ENCODE data around the gene KMT2A. TPM values are rescaled to one million over a fixed set of nuclear protein-coding genes. Genes with fewer than 3 reads are reported as not detected.

KMT2A gene
- total and polyA plus RNA-seq, 2 donors (not counting 3 experiments of a cell fraction or from before 2014, with no cell fraction given) = 23.5 to 63.9 TPM

DNA sequence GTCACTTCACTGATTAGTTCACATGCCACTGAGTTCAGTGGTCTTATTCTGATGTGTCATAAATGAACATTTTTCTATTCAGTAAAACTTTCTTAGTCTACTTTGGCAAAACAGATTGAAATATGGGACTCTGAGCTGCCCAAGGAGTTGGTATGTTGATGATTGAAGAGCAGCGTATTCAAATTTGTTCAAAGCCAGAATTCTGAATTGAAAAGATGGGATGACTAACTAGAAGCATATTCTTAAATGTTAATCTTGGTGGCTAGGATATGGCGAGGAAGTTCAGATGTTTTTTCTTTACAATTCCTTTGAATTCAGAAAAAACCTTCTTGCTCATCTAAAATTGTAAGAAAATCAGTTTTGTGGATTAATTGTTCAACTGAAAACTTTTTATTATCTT is 34.7 kb downstream of the KMT2A start:
- Histone ChIP-seq H3K4me2 (ENCODE audit: insufficient read depth, low read length) (no peak overlapping the region), H3K27me3 (ENCODE audit: control insufficient read depth in 2 of 2, insufficient read depth in 2 of 2, low read length in 2 of 2) (no peaks in the 10 kb centered on the region), H3K4me3 (replicated peaks in 1 of 3; ENCODE audit: insufficient read depth in 1 of 3, low read depth in 1 of 3, low read length in 3 of 3) (no peak overlapping the region), H4K20me1 (replicated peaks; ENCODE audit: control insufficient read depth, extremely low read depth, insufficient read depth, low read length) (no peaks in the 10 kb centered on the region), H3K4me1 (ENCODE audit: control insufficient read depth, extremely low read depth, insufficient read depth, low read length) (no peaks in the 10 kb centered on the region), H3K79me2 (ENCODE audit: control insufficient read depth, insufficient read depth, low read length) (peaks cover 9% of the 10 kb centered on the region), H3K36me3 (ENCODE audit: control insufficient read depth in 2 of 2, extremely low read depth in 1 of 2, insufficient read depth in 2 of 2, low read length in 2 of 2) (peaks cover 9 to 10% of the 10 kb centered on the region in 2 experiments), H3K27ac (ENCODE audit: insufficient read depth, low read depth, low read length) (no peak overlapping the region), H2AFZ (ENCODE audit: low read depth, low read length) (no peak overlapping the region), H3K9me3 (replicated peaks; ENCODE audit: control insufficient read depth, insufficient read depth, low read length) (no peaks in the 10 kb centered on the region), H3K9me1 (replicated peaks; ENCODE audit: control insufficient read depth, extremely low read depth, insufficient read depth, low read length) (no peaks in the 10 kb centered on the region), H3K9ac (replicated peaks; ENCODE audit: extremely low read depth, insufficient read depth, low read length) (no peak overlapping the region)
- CTCF ChIA-PET = interaction anchor here (0.6 to 1.5 kb wide), 4 partner anchors 10 to 40 kb away, joined by 3 to 5 read pairs (median 3); no protein-coding TSS in a partner anchor
- dilution Hi-C loops (cut with MboI; ENCODE audit: extremely low pct_ligation_motif_present, low sequenced_read_pairs) = no loop called here
- POLR2A ChIA-PET = no interaction called here
- FAIRE-seq = no peak
- no peak for DNase-seq (ENCODE audit: low read depth, low spot score)
- intact Hi-C loops (cut with micrococcal nuclease) = no loop called here
- BruUV-seq (replicated peaks) = no TSS peak
- no peak for TF ChIP-seq FOS (IDR thresholded peaks at IDR 0.05; ENCODE audit: borderline replicate concordance, insufficient read depth, low read length)
- TF ChIP-seq, protein P1, sequence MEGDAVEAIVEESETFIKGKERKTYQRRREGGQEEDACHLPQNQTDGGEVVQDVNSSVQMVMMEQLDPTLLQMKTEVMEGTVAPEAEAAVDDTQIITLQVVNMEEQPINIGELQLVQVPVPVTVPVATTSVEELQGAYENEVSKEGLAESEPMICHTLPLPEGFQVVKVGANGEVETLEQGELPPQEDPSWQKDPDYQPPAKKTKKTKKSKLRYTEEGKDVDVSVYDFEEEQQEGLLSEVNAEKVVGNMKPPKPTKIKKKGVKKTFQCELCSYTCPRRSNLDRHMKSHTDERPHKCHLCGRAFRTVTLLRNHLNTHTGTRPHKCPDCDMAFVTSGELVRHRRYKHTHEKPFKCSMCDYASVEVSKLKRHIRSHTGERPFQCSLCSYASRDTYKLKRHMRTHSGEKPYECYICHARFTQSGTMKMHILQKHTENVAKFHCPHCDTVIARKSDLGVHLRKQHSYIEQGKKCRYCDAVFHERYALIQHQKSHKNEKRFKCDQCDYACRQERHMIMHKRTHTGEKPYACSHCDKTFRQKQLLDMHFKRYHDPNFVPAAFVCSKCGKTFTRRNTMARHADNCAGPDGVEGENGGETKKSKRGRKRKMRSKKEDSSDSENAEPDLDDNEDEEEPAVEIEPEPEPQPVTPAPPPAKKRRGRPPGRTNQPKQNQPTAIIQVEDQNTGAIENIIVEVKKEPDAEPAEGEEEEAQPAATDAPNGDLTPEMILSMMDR (IDR thresholded peaks at IDR 0.05; ENCODE audit: extremely low read depth in 1 of 2, insufficient read depth in 1 of 2, low read depth in 1 of 2, low read length in 2 of 2) = no peak
- TF ChIP-seq MAX (IDR thresholded peaks at IDR 0.05; ENCODE audit: insufficient read depth, insufficient read length) = no peak

GRCh38 chr11:118473537-118473936 is 37.2 kb downstream of the KMT2A start:
- peaks cover 12 to 22% of the 10 kb centered on the region in 2 experiments for H3K36me3 ChIP-seq (ENCODE audit: control insufficient read depth in 2 of 2, extremely low read depth in 1 of 2, insufficient read depth in 2 of 2, low read length in 2 of 2)
- CTCF ChIA-PET = no interaction called here
- FAIRE-seq = no peak

More at GRCh38 chr11:118473537-118473936, 37.2 kb downstream of the KMT2A start:
- Histone ChIP-seq H3K4me1 (ENCODE audit: control insufficient read depth, extremely low read depth, insufficient read depth, low read length) (no peaks in the 10 kb centered on the region), H3K9me3 (replicated peaks; ENCODE audit: control insufficient read depth, insufficient read depth, low read length) (no peaks in the 10 kb centered on the region), H4K20me1 (replicated peaks; ENCODE audit: control insufficient read depth, extremely low read depth, insufficient read depth, low read length) (no peaks in the 10 kb centered on the region), H2AFZ (ENCODE audit: low read depth, low read length) (no peak overlapping the region), H3K9ac (replicated peaks; ENCODE audit: extremely low read depth, insufficient read depth, low read length) (no peak overlapping the region), H3K9me1 (replicated peaks; ENCODE audit: control insufficient read depth, extremely low read depth, insufficient read depth, low read length) (no peaks in the 10 kb centered on the region), H3K27ac (ENCODE audit: insufficient read depth, low read depth, low read length) (no peak overlapping the region), H3K4me3 (replicated peaks in 1 of 3; ENCODE audit: insufficient read depth in 1 of 3, low read depth in 1 of 3, low read length in 3 of 3) (no peak overlapping the region), H3K79me2 (ENCODE audit: control insufficient read depth, insufficient read depth, low read length) (peaks cover 4% of the 10 kb centered on the region), H3K27me3 (ENCODE audit: control insufficient read depth in 2 of 2, insufficient read depth in 2 of 2, low read length in 2 of 2) (no peaks in the 10 kb centered on the region), H3K4me2 (ENCODE audit: insufficient read depth, low read length) (no peak overlapping the region)
- BruUV-seq (replicated peaks) = no TSS peak
- DNase-seq (ENCODE audit: low read depth, low spot score) = no peak
- intact Hi-C loops (cut with micrococcal nuclease) = no loop called here
- dilution Hi-C loops (cut with MboI; ENCODE audit: extremely low pct_ligation_motif_present, low sequenced_read_pairs) = no loop called here
- TF ChIP-seq POLR2A (IDR thresholded peaks at IDR 0.05; ENCODE audit: low read depth, low read length) (no peak), FOS (IDR thresholded peaks at IDR 0.05; ENCODE audit: borderline replicate concordance, insufficient read depth, low read length) (no peak), MAX (IDR thresholded peaks at IDR 0.05; ENCODE audit: insufficient read depth, insufficient read length) (no peak), JUN (IDR thresholded peaks at IDR 0.05; ENCODE audit: borderline replicate concordance, insufficient read depth, insufficient read length, low read depth) (no peak), EZH2 (IDR thresholded peaks at IDR 0.05; ENCODE audit: borderline replicate concordance, low read depth, low read length, severe bottlenecking) (no peak), GATA2 (IDR thresholded peaks at IDR 0.05; ENCODE audit: insufficient read depth, insufficient read length, low read depth, low read length) (no peak), POLR2AphosphoS5 (IDR thresholded peaks at IDR 0.05; ENCODE audit: insufficient read depth, low read depth, low read length) (no peak), MYC (IDR thresholded peaks at IDR 0.05; ENCODE audit: low read depth, low read length) (no peak)
- TF ChIP-seq, protein P1 (IDR thresholded peaks at IDR 0.05; ENCODE audit: extremely low read depth in 1 of 2, insufficient read depth in 1 of 2, low read depth in 1 of 2, low read length in 2 of 2) = no peak
- POLR2A ChIA-PET = no interaction called here
